ENCODE data around the gene GTF2A1L.

GRCh38 chr2:48572816-48573215 lies 44.8 kb upstream of the GTF2A1L start:
- no peak for TF ChIP-seq CTCF (IDR thresholded peaks at IDR 0.05 in 4 of 5, conservative IDR thresholded peaks at IDR 0.05 in 1 of 5)
- TF ChIP-seq POLR2A (IDR thresholded peaks at IDR 0.05): no peak

Measured in gastrocnemius medialis (tissue), 4 donors.